Stimulated activated CD8-positive, alpha-beta memory T cell treated with anti-CD3 and anti-CD28 coated beads, Interleukin-2, amount 100 ng/mL, for 1 hour (primary cell): ENCODE results near the gene AMY2B.
"Not testable (repeated sequence)": the region's sequence is repeated elsewhere in the genome, so short reads cannot be mapped to it uniquely, and the experiment has no call there.

ENCODE experiments used
- DNase-seq, 2 donors: peaks; one replicate each; pipeline ENCODE4 v3.0.0-alpha.2; 2020; ENCODE audit warnings: low read depth in 2 of 2

Gene AMY2B

DNA sequence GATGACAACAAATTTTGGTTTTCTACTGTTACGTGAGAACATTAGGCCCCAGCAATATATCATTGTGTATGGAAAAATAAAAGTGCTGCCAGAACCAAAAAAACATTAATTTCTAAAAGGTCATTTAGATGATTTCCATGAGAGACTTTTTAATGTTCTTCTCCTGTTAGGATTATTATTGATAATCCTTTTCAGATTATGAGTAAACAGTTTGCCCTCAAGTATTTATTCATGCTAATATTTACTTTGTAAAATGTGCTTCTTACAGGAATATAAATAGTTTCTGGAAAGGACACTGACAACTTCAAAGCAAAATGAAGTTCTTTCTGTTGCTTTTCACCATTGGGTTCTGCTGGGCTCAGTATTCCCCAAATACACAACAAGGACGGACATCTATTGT, at the start of gene AMY2B:
Gene AMY2B (plus strand): TSS at position 301 of the 400 bp plus-strand sequence. CDS start 14 bp downstream, at position 315.
- DNase-seq: not testable (repeated sequence)

DNA sequence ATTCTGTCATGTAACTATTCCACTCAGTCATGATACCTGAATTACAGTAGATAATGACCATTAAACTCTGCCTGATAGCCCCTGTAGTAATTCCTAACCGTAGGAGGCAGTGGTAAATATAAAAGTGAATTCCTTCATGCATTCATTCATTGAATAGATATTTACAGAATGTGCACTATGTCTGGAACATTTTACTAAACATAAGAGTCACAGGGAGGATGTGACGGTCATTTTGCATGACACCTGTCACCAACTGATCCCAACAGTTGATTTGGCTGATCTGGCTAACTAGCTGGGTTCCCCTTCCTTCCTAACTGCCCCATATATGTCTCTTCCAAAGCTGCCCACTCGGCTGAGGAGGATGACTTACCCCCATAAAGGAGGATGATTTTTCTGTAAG, 48.0 kb upstream of the AMY2B start:
- DNase-seq: no peak

DNA sequence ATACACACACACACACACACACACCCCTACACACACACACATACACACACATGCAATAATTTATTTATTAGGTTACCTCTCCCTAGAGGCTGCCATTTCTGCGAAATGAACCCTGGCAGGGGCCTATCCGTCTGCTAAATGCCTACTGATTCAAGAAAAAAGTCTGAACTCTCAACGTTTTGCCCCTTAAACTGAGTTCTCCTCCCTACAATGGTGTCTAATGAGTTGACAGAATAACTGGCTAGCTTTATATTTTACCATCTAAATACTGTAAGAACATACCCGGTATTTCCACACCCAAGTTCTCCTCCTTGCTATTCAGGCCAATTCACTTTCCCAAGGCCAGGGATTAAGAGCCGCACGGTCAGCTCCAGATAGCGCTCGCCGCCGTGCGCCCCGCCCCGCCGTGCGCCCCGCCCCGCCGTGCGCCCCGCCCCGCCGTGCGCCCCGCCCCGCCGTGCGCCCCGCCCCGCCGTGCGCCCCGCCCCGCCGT, 46.2 kb upstream of the AMY2B start:
- DNase-seq: no peak

DNA sequence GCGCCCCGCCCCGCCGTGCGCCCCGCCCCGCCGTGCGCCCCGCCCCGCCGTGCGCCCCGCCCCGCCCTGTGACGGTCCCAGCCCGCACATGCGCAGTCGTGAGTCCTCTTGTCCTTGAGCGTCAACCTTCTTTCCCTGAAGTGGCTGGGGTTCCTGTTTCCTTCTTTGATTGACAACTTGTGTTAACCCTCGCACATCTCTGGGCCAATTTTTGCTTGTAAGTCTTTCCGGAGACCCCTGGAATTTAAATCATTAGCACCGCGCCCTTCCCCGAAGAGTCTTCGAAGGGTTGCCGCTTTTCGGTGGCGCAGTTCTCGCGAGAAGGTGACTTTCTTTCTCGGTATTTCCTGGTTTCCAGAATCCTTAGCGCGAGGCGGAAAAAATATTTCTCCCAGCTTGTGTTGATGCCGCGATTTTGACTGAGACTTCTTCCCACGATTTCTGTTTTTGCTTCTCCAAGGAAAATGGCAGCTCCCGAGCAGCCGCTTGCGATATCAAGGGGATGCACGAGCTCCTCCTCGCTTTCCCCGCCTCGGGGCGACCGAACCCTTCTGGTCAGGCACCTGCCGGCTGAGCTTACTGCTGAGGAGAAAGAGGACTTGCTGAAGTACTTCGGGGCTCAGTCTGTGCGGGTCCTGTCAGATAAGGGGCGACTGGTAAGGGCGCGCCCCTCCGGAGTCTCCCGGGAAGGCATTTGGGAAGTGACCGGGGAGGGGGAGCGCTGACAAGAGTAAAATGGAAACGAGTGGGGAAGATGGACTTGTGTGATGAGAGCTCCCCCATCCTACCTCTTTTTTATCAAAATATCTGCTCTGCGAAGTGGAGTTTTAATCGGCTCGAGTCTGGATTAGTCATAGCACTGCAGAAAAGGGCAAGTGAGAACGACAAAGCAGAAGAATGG, 45.5 kb upstream of the AMY2B start, which contains the start of gene RNPC3:
Gene RNPC3 (plus strand): TSS at position 93 of the 901 bp plus-strand sequence. CDS start 372 bp downstream, at position 465.
- DNase-seq: peak; percentile 76 to 86

DNA sequence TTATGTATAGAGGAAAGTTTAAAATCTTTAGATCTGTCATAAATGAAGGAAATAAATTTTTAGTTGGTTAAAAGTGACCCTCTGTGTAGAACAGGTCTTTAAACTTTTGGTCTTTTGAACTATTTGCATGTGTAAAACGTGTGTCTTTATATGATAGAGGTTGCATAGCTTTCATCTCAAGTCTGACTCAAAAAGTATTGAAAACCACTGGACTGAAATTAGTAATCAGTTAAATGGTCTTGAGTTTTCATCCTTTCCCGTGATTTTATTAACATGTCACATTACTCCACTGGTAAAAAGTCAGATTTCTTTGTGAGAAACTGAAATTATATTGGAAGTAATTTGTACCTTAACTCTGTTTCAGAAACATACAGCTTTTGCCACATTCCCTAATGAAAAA, 44.1 kb upstream of the AMY2B start:
- no peak for DNase-seq

DNA sequence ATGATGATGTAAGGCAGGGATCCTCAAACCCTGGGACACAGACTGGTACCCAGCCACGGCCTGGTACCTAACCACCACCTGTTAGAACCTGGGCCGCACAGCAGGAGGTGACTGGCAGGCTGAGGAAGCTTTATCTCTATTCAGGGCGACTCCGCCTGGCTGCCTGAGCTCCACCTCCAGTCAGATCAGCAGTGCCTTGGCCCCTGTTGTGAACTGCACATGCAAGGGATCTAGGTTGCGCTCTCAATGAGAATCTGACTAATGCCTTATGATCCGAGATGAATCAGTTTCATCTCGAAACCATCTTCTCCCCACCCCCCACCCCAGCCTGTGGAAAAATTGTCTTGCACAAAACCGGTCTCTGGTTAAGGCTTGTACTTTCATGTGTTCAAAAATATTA, 41.6 kb upstream of the AMY2B start:
- DNase-seq: no peak

DNA sequence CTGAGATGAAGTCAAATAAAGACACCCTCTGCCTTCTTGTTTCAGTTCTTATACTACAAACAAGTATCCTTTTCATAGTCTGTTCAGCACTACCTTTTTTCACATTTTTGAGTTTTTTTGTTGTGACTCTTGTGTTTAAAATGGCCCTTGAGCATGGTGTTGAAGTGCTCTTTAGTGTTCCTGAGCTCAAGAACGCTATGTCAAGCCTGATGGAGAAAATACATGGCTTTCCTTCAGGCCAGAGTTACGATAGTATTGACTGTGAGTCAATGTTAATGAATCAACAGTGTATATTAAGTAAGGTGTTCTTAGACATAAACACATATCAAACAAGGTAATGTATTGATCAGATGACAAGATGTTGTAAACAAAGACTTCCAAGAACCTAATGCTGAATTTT, 33.2 kb upstream of the AMY2B start:
- no peak for DNase-seq

DNA sequence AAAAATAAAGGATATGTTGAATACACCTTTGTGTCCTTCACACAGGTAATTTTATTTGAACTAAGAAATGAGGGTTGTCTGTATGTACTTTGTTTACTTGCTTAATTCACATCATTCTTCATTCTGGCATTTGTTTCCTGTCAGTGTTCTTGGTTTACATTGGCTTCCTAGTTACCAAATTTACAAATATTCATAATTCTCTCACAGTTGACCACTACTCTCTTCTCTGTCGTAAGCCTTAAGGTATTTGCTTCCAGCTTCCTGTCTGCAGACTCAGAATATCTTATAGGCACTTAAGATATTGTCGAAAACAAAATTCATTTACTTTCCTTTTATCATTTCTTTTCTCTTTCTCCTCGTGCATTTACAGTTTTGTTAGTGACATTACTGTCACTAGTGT, 30.0 kb upstream of the AMY2B start:
- no peak for DNase-seq

DNA sequence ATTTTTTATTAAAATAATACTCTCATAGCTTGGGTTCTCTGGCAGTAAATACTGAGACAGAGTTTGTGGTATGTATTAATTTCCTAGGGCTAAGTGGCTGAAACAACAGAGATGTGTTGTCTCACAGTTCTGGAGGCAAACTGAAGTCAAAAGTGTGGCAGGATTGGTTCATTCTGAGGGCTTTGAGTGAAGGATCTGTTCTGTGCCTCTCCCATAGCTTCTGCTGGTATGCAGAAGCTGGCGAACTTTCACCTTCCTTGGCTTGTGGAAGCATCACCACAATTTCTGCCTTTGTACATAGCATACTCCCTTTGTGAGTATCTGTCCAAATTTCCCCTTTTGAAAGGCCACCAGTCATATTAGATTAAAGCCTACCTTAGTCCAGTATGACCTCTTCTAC, 24.9 kb upstream of the AMY2B start:
- no peak for DNase-seq

DNA sequence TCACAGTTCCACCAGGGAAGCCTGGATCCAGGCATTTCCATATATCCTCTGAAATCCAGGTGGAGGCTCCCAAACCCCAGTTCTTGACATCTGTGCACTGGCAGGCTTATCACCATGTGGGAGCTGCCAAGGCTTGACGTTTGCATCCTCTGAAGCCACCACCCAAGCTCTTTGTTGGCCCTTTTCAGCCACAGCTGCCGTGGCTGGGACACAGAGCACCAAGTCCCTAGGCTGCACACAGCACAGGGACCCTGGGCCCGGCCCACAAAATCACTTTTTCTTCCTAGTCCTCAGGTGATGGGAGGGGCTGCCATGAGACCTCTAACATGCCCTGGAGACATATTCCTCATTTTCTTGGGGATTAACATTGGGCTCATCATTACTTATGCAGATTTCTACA, 23.5 kb upstream of the AMY2B start:
- no peak for DNase-seq

DNA sequence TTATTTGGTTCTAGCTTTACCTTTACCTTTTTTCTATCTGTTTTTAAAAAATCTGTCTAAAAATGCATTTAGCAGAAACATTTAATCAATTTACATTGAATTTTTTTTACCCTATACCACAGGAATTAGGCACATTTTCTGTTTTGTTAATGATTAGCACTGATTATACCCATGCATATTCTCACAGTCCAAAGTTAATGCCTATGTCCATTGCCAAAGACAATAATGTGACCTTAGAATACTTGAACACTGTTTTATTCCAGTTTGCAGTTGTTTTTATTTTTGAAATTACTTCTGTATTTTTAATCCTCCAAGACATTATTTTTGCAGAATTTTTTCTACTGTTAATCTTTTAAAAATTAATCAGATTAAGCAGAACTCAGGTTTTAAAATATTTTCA, 11.0 kb upstream of the AMY2B start:
- DNase-seq: no peak

DNA sequence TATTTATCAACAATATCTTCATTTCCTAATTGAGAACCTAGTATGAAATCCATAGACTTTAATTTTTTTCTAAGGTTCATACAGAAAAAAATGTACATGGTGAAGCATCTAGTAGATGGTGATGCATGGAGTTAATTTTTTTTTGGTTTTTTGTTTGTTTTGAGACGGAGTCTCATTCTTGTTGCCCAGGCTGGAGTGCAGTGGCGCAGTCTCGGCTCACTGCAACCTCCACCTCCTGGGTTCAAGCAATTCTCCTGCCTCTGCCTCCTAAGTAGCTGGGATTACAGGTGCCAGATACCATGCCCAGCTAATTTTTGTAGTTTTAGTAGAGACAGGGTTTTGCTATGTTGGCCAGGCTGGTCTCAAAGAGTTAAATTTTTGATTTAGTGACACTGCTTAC, 10.3 kb upstream of the AMY2B start:
- DNase-seq: not testable (repeated sequence)

DNA sequence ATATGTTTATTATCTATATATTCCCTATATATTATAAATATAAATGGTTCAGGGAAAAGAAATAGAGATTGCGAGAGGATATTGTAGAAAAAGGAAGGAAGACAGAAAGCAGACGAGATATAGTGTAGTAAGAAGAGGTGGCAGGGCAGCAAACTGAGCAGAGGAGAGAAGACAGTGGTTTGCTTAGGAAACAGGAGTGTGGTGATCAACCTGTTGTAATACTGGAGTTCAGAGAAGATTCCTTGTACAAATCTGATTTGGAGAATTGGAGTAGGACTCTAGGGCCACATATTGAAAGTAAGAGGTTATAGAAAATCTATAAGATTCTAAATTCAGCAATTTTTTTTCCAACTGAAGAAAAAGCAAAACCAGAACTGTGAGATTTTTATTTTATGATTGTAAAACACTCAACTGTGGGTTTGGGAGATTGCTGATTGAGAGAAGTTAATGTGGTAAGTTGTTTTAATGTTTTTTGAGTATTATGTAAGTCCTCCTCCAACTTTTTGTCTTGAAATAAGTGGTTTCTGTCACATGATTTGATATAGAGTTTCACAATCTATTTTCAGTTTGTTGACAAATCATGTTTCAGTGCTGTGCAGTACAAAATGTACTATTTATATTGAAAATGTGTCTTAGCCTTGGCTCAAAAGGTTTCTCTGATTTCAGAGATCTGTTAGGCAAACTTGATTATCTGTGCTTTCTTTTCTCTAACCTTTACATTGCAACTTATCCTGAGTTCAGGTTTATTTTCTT, 9.6 kb upstream of the AMY2B start:
- DNase-seq: no peak

DNA sequence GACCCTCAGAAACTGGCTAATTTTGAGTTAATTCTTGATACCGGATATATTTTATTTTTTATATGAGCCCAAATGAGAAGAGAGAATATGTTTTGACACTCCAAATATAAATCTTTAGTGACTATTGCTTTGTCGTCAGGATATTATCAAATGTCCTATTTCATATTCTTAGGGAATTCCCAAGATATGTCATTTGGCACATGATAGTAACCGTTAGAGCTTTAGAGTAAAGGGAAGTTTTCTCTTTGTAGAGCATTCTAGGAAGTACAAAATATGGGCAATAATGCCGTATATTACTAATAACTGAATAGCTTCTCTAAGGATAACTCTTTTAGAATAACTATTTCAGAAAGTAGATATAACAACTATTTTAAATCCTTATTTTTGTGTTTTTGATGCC, 8.3 kb upstream of the AMY2B start:
- no peak for DNase-seq

DNA sequence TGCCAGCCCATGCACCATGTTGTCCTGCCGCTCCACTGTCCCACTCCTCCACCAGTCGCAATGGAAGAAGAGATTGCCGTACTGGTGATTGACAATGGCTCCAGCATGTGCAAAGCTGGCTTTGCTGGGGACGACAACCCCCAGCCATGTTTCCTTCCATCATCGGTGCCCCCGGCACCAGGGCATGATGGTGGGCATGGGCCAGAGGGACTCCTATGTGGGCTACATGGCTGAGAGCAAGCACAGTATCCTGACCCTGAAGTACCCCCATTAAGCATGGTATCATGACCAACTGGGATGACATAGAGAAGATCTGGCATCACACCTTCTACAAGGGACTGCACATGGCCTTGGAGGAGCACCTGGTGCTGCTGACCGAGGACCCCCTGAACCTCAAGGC, 1.9 kb upstream of the AMY2B start:
- DNase-seq: no peak

DNA sequence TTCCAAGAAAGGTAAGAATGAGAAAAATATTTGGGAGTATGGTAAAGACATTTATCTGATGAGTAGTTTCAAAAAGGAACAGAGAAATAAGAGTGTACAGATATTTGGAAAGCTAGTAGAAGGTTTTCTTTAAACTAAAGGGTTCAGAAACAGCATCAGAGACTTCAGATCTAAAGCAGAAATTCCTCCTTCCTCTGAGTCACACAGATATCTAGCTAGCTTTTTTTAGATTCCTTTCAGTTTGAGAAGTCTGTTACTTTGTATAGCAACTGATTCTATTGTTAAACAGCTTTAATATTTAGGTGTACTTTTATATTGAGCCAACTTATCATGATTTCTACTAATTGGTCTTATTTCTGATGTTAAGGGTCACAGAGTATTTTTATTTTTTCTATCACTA, 4.7 kb downstream of the AMY2B start:
- DNase-seq: no peak

DNA sequence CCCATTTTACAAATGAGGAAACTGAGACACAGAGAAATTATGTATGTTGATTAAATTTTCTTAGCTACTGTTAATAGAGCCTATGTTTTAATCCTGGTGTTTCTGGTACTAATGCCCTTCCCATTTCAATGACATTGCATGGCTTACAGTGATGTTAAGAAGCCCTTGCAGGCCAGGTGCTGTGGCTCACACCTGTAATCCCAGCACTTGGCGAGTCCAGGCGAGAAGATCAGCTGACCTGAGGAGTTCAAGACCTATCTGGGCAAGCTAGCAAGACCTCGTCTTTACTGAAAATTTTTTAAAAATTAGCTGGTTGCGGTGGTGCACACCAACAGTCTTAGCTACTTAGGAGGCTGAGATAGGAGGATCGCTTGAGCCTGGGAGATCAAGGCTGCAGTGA, 5.4 kb downstream of the AMY2B start:
- not testable (repeated sequence) for DNase-seq

DNA sequence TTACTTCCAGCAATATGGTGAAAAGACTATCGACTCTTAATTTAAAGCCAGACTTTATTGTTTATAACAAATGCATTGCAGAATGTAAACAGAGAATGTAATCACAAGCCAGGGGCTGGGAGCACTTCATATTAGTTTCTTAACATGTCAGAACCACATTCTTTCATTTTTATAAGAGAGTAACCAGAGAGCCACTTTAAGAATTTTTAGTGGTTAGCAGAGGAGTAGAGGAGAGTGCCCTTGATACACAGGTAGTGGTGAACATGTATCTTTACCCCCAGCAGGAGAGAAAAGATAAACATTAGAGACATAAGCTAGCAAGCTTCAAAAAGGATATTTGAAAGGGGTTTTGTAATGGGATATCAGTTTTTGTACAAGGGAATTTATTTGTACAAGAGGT, 11.1 kb downstream of the AMY2B start:
- no peak for DNase-seq

DNA sequence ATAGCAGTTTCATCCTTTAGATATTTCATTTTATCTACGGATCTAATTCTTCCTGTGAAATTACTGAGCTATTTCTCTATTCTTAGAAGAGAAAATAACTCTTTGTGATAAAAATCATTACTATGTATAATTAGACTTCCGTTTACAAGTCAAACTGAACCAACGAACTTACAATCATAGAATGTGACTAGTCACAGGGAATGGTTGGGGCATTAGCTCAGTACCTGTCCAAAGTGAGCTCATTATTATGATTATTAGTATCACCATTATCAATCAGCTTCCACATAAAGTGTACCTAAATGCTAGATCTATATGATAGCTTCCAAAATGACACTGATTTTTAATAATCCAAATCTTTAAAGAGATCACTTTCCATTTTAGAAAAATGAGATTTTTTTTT, 12.5 kb downstream of the AMY2B start:
- DNase-seq: no peak

DNA sequence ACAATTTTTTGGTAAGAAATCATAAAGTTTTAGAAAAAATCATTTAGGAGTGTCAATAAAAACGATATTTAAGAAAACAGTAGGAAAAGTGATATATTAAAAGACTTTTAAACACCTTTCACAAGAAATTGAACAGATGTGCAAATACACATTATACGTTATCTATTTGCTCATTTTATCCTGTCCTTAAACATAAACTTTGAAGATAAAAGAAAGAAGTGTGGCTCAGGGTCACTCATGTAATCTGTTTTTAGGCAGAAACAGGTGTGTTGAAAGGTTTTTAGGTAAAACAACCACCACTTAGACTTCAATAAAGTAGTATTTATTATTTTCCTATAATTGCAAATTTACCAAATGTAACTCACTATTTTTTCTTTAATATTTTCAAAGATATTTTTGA, 13.1 kb downstream of the AMY2B start:
- DNase-seq: no peak

DNA sequence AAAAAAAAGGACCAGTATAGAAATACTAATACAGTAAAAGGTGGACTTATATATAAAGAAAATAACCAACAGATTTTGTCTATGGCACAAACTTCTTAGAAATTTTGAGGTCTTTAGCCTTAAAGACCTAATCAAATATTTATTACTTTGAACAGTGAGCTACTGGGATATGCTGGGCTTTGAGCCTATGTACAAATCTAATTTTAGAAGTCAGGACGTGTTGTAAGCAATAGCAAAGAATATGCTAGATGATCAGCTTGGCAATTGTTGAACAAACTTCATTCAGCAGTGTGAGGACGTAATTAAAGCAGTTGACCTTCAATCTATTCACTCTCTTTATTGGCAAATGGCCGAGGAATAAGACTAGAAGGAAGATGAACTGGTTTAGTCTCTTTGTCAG, 31.4 kb downstream of the AMY2B start:
- DNase-seq: not testable (repeated sequence)

DNA sequence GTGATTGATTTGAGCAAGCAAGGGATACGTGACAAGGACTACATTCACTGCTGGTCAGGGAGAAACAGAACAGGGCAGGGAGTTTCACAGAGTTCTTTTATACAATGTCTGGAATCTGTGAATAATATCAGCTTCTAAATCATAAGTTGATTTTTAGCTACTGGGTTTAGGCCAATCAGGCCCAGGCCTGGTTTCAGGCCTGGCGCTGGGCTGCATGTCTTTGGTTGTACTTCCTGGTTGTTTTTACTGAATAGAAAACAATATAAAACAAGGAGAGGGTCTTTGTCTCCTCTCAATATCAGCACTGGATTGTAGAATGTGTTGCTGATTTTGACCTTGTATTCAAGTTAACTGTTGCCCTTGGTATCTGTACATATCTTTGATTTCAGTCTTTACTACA, 45.0 kb downstream of the AMY2B start:
- no peak for DNase-seq

DNA sequence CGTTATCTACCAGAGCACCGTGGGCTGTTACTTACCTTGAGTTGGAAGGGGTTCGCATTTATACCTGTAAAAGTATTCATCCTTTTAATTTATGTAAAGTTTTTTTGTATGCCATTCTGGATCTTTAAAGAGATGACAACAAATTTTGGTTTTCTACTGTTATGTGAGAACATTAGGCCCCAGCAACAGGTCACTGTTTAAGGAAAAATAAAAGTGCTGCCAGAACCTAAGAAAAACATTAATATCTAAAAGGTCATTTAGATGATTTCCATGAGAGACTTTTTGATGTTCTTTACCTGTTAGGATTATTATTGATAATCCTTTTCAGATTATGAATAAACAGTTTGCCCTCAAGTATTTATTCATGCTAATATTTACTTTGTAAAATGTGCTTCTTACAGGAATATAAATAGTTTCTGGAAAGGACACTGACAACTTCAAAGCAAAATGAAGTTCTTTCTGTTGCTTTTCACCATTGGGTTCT, 45.6 kb downstream of the AMY2B start, which contains the start of gene AMY2A:
Gene AMY2A (plus strand): TSS at position 434 of the 484 bp plus-strand sequence. CDS start 14 bp downstream, at position 448.
- DNase-seq: not testable (repeated sequence)
